ENCODE data around the gene TMEM30B.

DNA sequence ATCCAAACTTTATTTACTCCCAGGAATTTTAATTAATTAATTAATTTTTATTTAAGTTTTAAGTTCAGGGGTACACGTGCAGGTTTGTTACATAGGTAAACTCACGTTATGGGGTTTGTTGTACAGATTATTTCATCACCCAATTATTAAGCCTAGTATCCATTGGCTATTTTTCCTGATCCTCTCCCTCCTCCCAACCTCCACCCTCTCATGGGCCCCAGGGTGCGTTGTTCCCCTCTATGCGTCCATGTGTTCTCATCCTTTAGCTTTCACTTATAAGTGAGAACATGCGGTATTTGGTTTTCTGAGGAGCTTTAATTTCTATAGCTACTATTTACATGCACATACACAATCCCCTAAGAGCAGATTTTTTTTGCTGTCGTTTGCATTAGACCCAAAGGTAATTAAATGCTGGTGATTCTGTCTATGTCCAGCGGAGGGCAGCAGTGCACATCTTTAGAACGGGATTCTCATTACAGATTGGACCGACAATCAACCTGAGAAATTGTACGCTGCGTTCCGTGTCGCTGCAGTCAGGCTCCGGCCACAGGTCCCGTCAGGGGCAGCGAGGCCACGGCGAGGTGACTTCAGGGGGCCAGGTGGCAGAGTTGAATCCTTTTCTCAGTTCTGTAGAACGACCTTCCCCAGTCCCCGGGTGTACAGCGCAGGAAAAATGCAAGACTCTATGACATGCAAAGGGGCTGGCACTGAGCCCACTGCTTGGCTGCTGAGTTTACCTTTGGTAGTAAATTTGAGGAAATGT, 11.6 kb downstream of the TMEM30B start:
- TF ChIP-seq CTCF (IDR thresholded peaks at IDR 0.05) (peak; percentile 29 to 90 (median 78)), POLR2A (IDR thresholded peaks at IDR 0.05) (no peak)

All from Peyer's patch (tissue), 4 donors.